ENCODE data around the gene CNOT6.

- TF ChIP-seq ZC3H10 (CRISPR knock-in tag; IDR thresholded peaks at IDR 0.05) (no peak), ZFP30 (CRISPR knock-in tag; IDR thresholded peaks at IDR 0.05) (no peak), BACH2 (CRISPR knock-in tag; IDR thresholded peaks at IDR 0.05; ENCODE audit: borderline replicate concordance) (no peak), ZFP3 (CRISPR knock-in tag; IDR thresholded peaks at IDR 0.05) (no peak), PPARA (CRISPR knock-in tag; IDR thresholded peaks at IDR 0.05; ENCODE audit: borderline replicate concordance) (no peak), ISL1 (CRISPR knock-in tag; IDR thresholded peaks at IDR 0.05) (no peak), ZNF565 (CRISPR knock-in tag; conservative IDR thresholded peaks at IDR 0.05; ENCODE audit: low read depth) (no peak), CSRNP3 (CRISPR knock-in tag; IDR thresholded peaks at IDR 0.05) (no peak), CREB5 (CRISPR knock-in tag; IDR thresholded peaks at IDR 0.05; ENCODE audit: low read depth) (no peak), SNAI2 (CRISPR knock-in tag; IDR thresholded peaks at IDR 0.05) (no peak), ZNF8 (CRISPR knock-in tag; IDR thresholded peaks at IDR 0.05) (no peak), PATZ1 (CRISPR knock-in tag; IDR thresholded peaks at IDR 0.05; ENCODE audit: borderline replicate concordance) (no peak), ARNTL (CRISPR knock-in tag; IDR thresholded peaks at IDR 0.05; ENCODE audit: borderline replicate concordance, low read depth) (no peak)
Observed at GRCh38 chr5:180599981-180600553, 105.9 kb downstream of the CNOT6 start.
